ENCODE measurements around the gene TMEM134.
"Not testable (repeated sequence)": the region's sequence is repeated elsewhere in the genome, so short reads cannot be mapped to it uniquely, and the experiment has no call there.

The TMEM134 gene

DNA sequence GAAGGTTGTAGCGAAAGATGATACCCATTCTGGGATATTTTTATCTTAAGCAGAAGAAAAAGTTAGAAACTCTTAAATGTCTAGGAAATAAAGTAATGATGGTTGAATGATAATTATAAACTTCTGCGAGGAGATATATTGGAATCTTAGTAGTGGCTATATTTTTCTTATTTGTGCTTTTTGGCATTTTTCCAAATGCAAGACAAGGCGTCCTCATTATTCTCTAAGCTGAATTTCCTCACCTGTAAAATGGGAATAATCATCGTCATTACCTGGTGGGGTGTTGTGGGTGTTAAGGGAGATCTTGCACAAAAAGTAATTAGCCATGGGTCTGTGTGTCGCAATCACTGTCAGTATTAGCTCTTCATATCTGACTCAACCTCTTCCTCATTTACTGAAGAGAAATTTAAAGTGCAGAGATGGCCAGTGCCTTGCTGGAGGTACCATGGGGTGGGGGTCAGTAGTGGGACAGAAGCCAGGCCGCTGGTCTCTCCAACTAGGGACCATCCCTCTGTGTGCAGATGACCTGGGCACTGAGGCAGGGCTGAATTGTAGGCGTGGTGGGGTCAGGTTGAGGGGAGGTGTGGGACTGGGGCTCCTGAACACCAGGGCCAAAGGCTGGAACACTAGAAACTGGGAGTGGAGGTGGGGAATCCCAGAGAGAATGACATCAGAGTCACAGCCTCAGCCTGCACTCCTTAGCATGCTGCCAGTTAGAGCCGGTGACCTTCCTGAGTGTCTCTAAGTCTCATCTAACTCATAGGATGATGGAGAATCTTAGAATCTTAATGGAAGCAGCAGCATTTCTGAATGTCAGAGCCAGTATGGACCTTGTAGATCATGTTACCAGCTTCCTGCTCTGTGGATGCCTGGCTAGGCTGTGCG is 32.0 kb upstream of the TMEM134 start:
- no peak for DNase-seq

DNA sequence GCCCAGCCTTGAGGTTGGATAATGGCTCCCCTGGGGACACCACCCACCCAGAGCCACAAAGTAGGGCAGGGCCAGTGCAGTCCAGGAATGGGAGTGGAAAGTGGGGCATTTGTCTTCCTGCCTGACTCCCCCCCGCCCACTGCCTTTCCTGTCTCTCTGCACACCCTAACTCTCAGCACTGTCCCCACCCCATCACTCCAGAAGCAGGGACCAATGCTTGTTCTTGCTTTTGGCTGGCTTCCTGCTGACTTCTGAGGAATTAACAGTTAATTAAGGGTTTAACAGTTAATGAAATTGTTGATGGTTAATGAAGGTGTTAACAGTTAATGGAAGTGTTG is 31.4 kb upstream of the TMEM134 start:
- no peak for DNase-seq

DNA sequence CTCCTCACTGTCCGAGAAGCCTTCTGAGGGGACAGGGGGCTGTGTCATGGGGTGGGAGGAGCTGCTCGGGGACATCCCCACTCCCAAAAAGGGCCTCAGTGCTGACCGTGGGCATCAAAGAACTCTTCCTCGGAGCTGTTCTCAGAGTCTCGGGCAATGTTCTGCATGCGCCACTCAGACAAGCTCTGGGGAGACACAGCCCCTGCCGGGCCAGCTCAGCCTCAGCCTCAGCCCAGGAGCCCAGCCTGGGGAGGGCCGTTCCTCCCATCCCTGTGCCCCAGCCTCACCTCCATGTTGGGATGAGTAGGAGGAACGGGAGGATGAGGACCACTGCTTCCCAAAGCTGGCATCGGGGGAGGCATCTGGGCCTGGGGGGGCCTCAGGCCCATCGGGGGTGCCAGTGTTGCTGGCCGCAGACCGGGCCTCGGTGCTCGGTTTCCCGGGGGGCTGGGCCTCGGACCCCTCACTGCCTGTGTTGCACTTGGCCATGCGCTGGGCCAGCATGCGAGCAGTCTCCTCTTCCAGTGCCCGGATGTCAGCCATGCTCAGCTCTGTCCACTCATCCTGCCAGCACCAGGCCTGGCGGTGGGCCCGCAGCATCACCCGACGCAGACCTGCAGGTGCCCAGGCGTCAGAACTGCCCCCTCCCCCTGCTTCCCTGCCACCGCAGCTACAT is 30.9 kb upstream of the TMEM134 start:
- DNase-seq: no peak

DNA sequence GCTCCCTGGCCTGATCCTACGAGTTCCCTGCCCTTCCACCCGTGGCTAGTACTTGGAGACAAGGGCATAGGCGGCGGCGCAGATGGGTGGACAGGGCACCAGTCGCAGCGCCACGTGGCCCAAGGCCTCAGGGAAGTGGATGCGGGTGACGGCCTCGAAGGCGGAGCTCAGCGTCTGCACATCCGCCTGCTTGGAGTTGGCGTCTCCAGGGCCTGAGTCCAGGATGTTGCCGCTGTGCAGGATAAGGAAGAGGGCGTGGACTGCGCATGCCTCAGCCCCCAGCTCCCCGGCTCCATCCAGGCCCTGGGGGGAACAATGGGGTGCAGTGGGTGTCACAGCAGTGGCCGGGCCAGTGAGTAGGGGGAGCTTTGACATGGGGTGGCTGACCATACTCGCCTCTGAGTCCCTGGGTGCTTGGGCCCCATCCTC is 29.5 kb upstream of the TMEM134 start:
- DNase-seq: no peak

DNA sequence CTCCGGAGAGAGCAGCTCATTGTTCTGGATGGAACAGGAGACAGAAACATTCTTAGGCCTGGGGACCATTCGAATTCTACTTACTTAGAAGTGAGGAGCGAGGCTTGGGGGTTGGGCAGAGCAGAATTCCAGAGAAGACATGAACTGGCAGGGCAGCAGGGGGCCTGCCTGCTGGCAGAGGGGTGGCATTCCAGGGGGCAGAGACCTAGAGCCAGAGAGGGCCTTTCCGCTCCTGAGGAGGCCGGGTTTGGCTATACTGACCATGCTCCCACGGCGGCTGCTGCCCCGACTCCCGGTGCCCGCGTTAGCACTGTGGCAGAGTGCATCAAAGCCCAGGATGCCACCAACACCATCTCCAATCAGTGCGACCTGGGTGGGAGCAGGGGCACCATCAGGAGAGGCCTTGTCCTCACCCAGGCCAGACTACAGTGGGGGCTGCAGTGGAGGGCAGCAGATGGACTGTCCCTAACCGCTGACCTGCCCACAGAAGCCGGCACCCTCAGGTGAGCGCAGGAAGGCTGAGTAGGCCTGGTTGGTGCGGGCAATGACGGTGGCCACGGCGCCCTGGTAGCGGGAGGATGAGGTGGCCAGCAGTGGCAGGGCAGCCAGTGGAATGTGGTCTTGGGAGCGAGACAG is 28.7 kb upstream of the TMEM134 start:
- DNase-seq: no peak

DNA sequence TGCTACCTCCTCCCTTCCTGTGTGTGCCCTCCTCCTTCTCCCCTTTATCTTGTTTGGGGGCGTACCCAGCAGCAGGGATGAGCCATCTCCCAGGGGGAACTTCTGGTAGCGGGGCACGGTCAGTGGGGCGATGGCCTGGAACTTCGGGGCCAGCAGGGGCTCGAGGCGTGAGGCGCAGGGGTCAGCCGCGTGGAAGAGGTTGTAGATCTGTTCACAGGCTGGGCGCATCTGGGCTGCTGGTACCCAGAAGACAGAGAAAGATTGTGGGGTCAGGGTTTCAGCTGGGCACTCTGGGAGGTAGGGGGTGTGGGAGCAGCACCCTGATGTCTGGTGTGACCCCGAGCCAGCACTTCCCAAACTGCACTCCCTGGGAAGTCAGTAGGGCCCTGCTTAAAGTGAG is 27.1 kb upstream of the TMEM134 start:
- no peak for DNase-seq

DNA sequence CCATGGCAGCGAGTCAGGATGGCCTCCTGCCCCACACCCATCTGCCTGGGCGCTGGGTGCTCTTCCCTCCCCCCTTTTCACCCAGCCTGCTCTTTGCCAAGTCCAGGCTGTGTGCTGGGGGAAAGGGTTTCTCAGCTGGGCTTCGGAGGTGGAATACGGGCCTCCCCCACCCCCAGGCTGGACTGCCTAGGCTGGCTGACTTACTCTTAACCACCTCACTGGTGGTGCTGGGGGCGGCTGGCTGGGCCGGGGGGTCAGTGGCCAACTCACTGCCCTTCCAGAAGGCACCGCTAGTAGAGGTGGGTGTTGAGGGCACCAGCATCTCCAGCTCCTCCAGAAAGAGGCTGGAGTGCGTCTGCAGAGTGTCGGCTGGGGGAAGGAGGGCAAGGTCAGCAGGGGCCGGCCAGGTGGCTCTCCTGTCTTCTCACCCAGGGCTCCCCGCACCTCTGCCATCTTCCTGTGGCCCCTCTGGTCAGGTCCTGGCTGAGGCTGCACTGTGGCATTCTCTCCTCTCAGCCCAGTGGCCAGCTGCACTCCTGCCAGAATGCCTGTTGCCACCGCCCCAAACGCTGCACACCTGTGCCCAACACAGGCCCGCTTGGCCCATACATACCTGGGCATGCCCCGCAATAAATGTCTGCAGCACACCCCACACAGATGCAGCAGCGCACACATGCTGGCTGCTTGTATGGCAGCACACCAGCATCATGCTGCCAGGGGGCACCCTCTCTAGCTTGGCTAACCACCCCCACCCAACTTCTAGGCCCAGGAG is 26.4 kb upstream of the TMEM134 start:
- no peak for DNase-seq

DNA sequence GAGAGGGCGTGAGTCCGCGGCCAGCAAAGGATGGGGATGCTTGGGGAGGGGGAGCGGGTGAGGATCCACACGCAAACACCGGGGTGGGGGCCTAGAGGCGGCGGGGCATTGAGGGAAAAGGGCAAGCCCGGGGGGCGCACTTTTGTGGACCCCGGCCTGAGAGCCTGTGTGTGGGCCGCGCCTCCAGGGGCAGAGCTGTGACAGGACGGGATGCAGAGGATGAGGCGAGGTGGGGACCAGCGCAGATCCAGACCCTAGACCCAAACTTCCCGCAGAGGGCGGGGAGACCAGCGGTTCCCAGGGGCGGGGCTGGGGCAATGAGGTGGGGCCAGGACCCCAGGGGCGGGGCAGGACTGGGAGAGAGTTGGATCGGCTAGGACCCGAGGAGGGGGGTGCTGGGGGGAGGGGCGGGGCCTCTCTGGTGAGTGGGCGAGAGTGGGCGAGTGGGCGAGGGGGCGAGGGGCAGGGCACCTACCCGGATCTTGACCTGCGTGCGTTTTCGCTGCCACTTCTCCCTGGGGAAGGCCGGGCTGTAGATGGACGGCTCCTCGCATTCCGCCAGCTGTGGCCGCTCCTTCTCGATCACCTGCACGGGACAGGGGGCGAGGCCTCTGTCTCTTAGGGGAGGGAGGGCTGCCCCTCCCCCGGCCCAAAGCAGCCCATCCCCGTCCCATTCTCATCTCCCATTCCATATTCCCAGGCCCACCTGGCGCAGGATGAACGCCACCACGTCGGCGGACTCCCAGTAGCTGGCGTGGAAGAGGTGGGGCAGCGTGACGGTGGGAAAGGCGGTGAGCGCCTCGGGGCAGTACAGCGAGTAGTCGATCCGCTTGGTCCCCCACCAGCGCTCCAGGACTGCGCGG is 25.6 kb upstream of the TMEM134 start:
- no peak for DNase-seq

DNA sequence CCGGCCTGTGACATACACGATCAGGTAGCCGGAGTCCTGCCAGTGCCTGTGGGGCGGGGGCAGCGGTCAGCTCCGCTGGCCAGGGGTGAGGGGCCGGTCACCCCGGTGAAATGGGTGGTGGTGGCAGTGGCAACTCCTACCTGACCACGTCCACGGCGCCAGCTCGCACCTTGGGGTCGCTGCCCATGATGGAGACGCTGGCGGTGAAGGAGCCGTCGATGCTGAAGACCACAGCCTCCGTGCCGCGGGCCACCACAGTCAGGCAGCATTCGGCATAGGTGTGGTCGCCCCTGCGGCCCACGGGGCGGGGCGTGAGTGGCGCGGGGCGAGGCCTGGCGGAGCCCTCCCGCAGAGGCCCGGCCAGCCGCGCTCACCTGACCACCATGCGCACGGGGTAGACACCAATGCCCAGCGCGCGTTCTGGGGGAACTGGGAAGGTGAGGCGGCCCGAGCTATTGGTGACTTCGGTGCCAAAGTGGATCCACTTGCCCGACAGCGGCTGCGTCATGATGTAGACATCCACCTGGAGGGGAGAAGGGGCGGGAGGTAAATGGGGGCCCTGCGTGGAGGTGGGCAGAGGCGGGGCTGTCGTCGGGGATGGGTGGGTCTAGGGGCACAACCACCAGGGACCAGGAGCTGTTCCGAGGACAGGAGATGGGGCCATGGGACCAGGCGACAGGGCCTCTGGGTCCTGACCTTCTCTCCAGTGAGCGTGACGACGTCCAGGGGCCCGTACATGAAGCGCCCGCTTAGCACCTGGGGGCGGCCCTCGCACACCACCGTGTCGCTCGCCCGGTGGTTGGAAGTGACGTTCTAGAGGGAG is 24.7 kb upstream of the TMEM134 start:
- DNase-seq: no peak

DNA sequence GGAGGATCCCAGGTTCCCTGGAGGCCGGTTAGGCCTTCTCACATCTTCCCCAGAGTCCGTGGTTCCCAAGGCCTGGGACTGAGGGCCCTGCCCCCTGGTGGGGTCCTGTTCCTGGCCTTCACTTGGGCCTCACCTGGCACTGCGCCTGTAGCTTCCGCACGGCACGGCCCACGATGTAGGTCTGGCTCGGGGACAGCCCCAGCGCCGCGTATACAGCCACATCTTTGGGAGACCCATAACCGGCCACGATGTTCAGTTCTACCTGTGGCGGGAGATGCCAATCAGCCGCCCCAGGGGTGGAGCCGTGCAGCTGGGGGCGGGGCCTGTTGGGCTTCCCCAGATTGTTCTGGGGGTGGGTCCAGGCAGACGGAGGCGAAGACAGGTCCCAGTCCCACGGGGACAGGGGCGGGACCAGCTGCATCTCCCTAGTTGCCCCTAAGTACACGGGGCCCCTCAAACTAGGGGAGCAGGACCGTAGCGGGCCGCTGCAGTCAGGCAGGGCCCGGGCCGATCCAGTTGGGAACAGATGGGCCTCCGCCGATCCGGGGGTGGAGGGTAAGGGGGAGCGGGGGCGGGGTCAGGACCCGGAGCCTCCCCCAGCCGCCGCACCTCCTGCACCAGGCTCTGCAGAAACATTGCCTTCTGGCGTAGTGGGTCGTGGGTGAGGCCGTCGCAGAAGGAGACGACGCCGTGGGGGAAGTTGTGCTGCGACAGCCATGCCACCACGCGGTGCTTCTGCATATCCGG is 23.9 kb upstream of the TMEM134 start:
- DNase-seq: no peak

DNA sequence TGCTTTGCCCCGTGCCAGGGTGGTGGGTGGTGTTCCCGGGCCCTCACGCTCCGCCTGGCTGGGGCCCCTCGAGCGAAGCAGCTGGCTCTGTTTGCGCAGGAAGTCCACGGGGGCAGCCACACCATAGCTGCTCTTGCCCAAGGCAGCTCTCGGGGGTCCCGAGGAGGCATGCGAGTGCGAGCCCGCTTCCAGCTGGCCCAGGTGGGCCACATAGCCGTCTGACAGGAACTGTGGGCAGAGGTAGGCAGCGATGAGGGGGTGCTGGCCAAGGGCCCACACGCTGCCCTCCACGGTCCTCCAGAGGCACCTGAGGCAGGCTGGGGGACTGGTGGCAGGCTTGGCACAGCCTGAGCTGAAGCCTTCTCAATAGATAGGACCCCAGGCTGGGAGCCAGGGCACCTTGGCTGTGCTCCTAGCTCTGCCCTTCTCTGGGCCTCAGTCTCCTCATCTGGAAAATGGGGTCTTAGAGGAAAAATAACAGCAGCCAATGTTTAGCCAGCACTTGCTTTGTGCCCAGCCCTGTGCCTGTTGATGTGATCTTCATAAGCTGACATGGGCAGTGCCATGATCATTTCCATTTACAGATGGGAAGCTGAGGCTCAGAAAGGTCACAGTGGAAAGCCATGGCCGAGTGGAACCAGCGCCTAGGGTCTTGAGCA is 23.1 kb upstream of the TMEM134 start:
- DNase-seq: no peak

DNA sequence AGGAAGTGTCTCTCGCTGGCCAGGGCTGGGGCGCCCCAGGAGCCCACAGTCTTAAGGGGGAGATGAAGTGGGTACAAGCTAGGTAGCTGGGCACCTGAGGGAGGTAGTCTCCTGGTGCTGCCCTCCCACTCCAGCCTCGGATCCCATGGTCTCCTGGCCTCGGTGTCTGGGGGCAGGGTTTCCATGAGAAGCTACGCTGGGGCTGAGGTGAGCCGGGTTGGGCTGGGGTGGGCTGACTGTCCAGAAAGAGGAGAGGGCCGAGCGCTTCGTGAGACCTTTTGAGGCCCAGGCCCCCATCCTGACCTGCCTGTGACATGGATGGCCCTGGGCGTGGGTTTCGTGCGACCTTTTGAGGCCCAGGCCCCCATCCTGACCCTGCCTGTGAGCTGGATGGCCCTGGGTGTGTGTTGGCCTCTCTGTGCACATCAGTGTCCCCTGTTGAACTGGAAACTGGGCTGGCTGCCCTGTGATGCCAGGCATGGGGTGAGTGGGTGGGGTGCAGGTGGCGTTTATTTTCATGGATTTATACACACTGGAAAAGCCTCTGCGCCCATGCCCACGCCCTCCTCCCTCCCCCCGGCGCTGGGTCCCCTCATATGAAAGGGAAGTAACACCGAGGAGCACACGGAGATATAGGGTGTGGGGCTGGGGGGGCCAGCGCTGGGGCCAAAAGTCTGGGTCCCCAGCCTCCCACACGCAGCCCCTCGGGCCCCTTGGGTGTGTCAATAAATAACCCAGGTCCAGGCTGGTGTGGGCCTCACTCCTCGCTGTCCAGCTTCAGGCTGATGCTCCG is 22.4 kb upstream of the TMEM134 start:
- DNase-seq: no peak

DNA sequence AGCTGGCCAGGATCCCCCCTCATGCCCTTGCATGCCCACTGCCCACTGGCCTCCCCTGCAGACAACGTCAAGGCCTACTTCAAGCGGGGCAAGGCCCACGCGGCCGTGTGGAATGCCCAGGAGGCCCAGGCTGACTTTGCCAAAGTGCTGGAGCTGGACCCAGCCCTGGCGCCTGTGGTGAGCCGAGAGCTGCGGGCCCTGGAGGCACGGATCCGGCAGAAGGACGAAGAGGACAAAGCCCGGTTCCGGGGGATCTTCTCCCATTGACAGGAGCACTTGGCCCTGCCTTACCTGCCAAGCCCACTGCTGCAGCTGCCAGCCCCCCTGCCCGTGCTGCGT is 21.6 kb upstream of the TMEM134 start:
- no peak for DNase-seq

DNA sequence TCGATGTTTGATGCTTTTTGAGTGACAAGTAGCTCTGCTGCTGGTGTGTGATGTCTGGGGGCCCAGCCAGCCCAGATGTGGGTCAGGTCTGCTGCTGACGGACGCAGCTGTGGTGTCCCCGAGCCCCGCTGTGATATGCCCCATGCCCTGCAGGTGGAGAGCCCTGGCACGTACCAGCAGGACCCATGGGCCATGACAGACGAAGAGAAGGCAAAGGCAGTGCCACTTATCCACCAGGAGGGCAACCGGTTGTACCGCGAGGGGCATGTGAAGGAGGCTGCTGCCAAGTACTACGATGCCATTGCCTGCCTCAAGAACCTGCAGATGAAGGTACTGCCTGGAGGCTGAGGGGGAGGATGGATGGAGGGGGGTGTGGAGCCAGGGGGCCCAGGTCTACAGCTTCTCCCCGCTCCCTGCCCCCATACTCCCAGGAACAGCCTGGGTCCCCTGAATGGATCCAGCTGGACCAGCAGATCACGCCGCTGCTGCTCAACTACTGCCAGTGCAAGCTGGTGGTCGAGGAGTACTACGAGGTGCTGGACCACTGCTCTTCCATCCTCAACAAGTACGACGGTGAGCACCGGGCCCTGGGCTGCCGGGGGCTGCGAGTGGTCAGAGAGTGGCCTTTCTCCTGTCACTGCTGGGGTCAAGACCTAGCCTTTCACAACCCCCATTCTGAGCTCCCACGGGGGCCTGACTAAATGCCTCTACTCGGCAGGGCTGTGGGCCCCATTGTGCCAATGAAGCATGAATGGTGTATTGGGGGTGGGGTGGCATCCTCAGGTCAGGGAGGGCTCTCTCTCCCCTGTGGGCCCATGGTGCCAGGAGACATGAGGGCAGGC is 21.1 kb upstream of the TMEM134 start:
- no peak for DNase-seq

DNA sequence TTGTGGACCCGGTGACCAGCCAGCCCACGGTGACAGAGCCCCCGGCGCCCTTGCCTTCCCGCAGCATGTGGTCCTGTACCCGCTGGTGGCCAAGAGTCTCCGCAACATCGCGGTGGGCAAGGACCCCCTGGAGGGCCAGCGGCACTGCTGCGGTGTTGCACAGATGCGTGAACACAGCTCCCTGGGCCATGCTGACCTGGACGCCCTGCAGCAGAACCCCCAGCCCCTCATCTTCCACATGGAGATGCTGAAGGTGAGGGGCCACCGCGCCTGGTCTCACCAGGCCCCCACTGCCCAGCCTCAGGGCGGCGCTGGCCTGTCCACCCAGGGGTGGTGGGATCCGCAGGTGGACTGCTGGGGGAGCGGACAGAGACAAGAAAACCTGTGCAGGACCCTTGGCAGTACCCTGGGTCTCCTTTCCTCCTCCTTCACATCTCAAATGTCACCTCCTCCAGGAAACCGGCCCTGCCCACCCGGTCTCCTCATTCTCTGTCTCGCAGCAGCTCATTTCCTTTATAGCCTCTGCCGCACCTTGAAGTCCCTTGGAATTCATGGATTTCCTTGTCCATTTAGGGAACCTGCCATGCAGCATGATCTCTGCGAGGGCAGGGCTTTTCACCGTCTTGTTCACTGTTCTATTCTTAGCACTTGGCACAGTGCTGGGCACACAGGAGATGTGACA is 20.3 kb upstream of the TMEM134 start:
- no peak for DNase-seq

DNA sequence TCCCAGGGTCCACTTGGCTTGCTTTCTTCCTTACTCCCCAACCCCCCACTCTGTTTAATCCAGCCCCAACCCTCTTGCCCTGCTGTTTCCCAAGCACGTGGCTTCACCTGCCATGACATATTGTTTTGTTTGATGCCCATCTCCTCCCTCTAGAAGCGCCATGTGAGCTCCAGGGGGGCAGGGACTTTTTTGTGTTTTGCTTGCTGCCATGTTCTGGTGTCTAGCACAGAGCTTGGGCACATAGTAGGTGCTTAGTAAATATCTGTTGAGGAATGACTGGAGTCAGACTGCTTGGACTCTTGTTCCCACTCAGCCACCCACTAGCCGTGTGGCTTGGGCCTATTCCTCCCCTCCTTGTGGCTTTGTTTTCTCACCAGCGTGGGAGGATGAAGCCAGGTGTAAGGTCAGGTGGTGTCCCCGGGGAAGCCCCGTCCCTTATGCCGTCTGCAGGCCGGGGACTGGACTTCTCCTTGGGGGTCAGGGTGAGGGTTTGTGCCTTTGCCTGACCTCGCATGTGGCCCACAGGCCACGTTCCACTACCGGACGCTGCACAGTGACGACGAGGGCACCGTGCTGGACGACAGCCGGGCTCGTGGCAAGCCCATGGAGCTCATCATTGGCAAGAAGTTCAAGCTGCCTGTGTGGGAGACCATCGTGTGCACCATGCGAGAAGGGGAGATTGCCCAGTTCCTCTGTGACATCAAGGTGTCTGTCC is 17.6 kb upstream of the TMEM134 start:
- no peak for DNase-seq

DNA sequence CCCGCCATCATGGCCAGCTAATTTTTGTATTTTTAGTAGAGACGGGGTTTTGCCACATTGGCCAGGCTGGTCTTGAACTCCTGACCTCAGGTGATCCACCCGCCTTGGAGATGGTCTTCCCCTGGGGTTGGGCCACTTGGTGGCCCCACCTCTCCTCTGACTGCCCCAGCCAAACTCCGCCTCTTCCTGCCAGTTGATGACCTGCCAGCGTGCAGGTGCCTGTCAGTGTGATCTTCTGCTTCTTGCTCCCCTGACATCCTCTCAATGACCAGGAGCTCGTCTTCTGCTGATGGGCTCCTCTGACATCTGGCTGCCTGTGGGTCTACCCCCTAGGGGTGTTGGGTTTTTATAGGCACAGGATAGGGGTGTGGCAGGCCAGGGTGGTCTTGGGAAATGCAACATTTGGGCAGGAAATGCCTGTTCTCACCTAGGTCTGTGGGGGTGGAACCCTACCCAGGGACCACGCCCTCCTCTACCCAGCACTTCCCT is 16.9 kb upstream of the TMEM134 start:
- DNase-seq: not testable (repeated sequence)

Measured in kidney glomerular epithelial cell (primary cell).